WTC11 (cell line): ENCODE measurements around the gene LEMD3. TPM values are rescaled to one million over a fixed set of nuclear protein-coding genes. Genes with fewer than 3 reads are reported as not detected.

Experiments
- ATAC-seq: fragments of 200-7000 bp; cut with Tn5 transposase; 2 replicates; pipeline ENCODE4 v1.10.0; 2021; ENCODE audit warnings: mild to moderate bottlenecking, moderate library complexity
- CTCF ChIA-PET: fragments of 300-600 bp; sonication (Branson Sonifier 250); formaldehyde crosslinking; loops from one replicate; lab custom pipeline; 2021; ENCODE audit warnings: antibody characterized with exemption; lab: Charles Lee
- POLR2A ChIA-PET: fragments of 350-600 bp; sonication (Branson Sonifier 250); formaldehyde crosslinking; loops from one replicate; lab custom pipeline; 2021; ENCODE audit warnings: antibody characterized with exemption; lab: Charles Lee
- DNase-seq: peaks from one replicate; pipeline ENCODE4 v3.0.0; 2021; ENCODE audit warnings: low spot score
- H3K27ac Mint-ChIP-seq: 2 replicates; pipeline ENCODE4 v1.8.0; 2021; ENCODE audit warnings: mixed read lengths
- H3K27me3 Mint-ChIP-seq: 2 replicates; pipeline ENCODE4 v1.8.0; 2021; ENCODE audit warnings: low read depth, mild to moderate bottlenecking, moderate library complexity, mixed read lengths
- H3K36me3 Mint-ChIP-seq: 2 replicates; pipeline ENCODE4 v1.8.0; 2021; ENCODE audit warnings: mixed read lengths
- H3K4me1 Mint-ChIP-seq: 2 replicates; pipeline ENCODE4 v1.8.0; 2022; ENCODE audit warnings: mixed read lengths
- H3K4me3 Mint-ChIP-seq: 2 replicates; pipeline ENCODE4 v1.8.0; 2021; ENCODE audit warnings: mild to moderate bottlenecking, moderate library complexity, mixed read lengths
- H3K9me3 Mint-ChIP-seq: 2 replicates; pipeline ENCODE4 v1.8.0; 2021; ENCODE audit warnings: mixed read lengths
- AFF4 ChIP-seq: sonication (generic); formaldehyde crosslinking; IDR thresholded peaks from 2 replicates; pipeline ENCODE4 v1.8.1; 2023; ENCODE audit warnings: mild to moderate bottlenecking, missing genetic modification reagents, borderline replicate concordance
- ATF6 ChIP-seq: sonication (generic); formaldehyde crosslinking; IDR thresholded peaks from 2 replicates; pipeline ENCODE4 v1.8.1; 2023; ENCODE audit warnings: mild to moderate bottlenecking, missing genetic modification reagents
- CBFB ChIP-seq: sonication (generic); formaldehyde crosslinking; IDR thresholded peaks from 2 replicates; pipeline ENCODE4 v1.8.1; 2022; ENCODE audit warnings: mild to moderate bottlenecking, low read depth, missing genetic modification reagents
- CREM ChIP-seq: sonication (generic); formaldehyde crosslinking; IDR thresholded peaks from 2 replicates; pipeline ENCODE4 v1.8.1; 2022; ENCODE audit warnings: mild to moderate bottlenecking, missing genetic modification reagents, moderate library complexity
- CTCF ChIP-seq: fragments of 200-600 bp; IDR thresholded peaks from 2 replicates; pipeline ENCODE4 v1.8.0; 2022; ENCODE audit warnings: antibody characterized with exemption
- FOXK1 ChIP-seq: sonication (generic); formaldehyde crosslinking; IDR thresholded peaks from 2 replicates; pipeline ENCODE4 v1.8.0; 2022; ENCODE audit warnings: mild to moderate bottlenecking, moderate library complexity, missing genetic modification reagents
- MLX ChIP-seq: sonication (generic); formaldehyde crosslinking; IDR thresholded peaks from 2 replicates; pipeline ENCODE4 v1.8.1; 2023; ENCODE audit warnings: mild to moderate bottlenecking, missing genetic modification reagents, moderate library complexity
- NR1H2 ChIP-seq: sonication (generic); formaldehyde crosslinking; IDR thresholded peaks from 2 replicates; pipeline ENCODE4 v1.9.0; 2021; ENCODE audit warnings: mild to moderate bottlenecking, moderate library complexity, missing genetic modification reagents
- OVOL2 ChIP-seq: fragments of 250-450 bp; sonication (Bioruptor Pico); IDR thresholded peaks from 2 replicates; pipeline ENCODE4 v1.9.0; 2021; ENCODE audit warnings: mild to moderate bottlenecking, borderline replicate concordance
- PREB ChIP-seq: sonication (generic); formaldehyde crosslinking; IDR thresholded peaks from 2 replicates; pipeline ENCODE4 v1.8.1; 2022; ENCODE audit warnings: mild to moderate bottlenecking, missing genetic modification reagents, moderate library complexity, borderline replicate concordance
- PRRX2 ChIP-seq: fragments of 250-450 bp; sonication (Bioruptor Pico); IDR thresholded peaks from 2 replicates; pipeline ENCODE4 v1.8.0; 2021; ENCODE audit warnings: mild to moderate bottlenecking
- RORB ChIP-seq: fragments of 250-450 bp; sonication (Bioruptor Pico); IDR thresholded peaks from 2 replicates; pipeline ENCODE4 v1.9.0; 2021; ENCODE audit warnings: mild to moderate bottlenecking
- SMAD4 ChIP-seq: sonication (generic); formaldehyde crosslinking; IDR thresholded peaks from 2 replicates; pipeline ENCODE4 v1.8.0; 2022; ENCODE audit warnings: mild to moderate bottlenecking, missing genetic modification reagents
- TP53 ChIP-seq: sonication (generic); formaldehyde crosslinking; IDR thresholded peaks from 2 replicates; pipeline ENCODE4 v1.8.1; 2023; ENCODE audit warnings: mild to moderate bottlenecking, missing genetic modification reagents
- ZNF219 ChIP-seq: sonication (generic); formaldehyde crosslinking; IDR thresholded peaks from 2 replicates; pipeline ENCODE4 v1.8.0; 2023; ENCODE audit warnings: missing genetic modification reagents, mild to moderate bottlenecking, borderline replicate concordance
- ZNF263 ChIP-seq: sonication (generic); formaldehyde crosslinking; IDR thresholded peaks from 2 replicates; pipeline ENCODE4 v1.8.1; 2022; ENCODE audit warnings: low read depth, mild to moderate bottlenecking, moderate library complexity, missing genetic modification reagents
- ZNF281 ChIP-seq: sonication (generic); formaldehyde crosslinking; IDR thresholded peaks from 2 replicates; pipeline ENCODE4 v1.8.0; 2023; ENCODE audit warnings: mild to moderate bottlenecking, missing genetic modification reagents
- ZNF317 ChIP-seq: sonication (generic); formaldehyde crosslinking; IDR thresholded peaks from 2 replicates; pipeline ENCODE4 v1.8.1; 2023; ENCODE audit warnings: low read depth, mild to moderate bottlenecking, moderate library complexity, missing genetic modification reagents, borderline replicate concordance
- ZNF416 ChIP-seq: fragments of 250-450 bp; sonication (Bioruptor Pico); IDR thresholded peaks from 2 replicates; pipeline ENCODE4 v1.9.0; 2021; ENCODE audit warnings: mild to moderate bottlenecking, inconsistent platforms
- total RNA-seq: library from RNA; stranded (reverse); gene quantifications from 3 replicates; pipeline ENCODE4 v1.2.3, GENCODE V29; 2021

LEMD3 gene
- total RNA-seq, 1 experiment from 2014 or later, result 31.3 TPM

GRCh38 chr12:65187665-65188064 lies 18.3 kb downstream of the LEMD3 start (continued):
- TF ChIP-seq RORB (CRISPR knock-in tag) (no peak), ZNF317 (CRISPR knock-in tag) (no peak), CBFB (CRISPR knock-in tag) (no peak), ZNF416 (CRISPR knock-in tag) (no peak), FOXK1 (CRISPR knock-in tag) (no peak), MLX (CRISPR knock-in tag) (no peak)

GRCh38 chr12:65188179-65188701 lies 18.9 kb downstream of the LEMD3 start:
- H3K4me1 Mint-ChIP-seq, result peaks cover 26% of the 10 kb centered on the region
- no peak for TF ChIP-seq ATF6 (CRISPR knock-in tag)
- H3K27ac Mint-ChIP-seq, result peak overlapping the region; percentile 34; the same call in 1 of the 2 replicates
- CTCF ChIA-PET, result no interaction called here
- no peaks in the 10 kb centered on the region for H3K27me3 Mint-ChIP-seq
- no peaks in the 10 kb centered on the region for H3K36me3 Mint-ChIP-seq
- no peak for ATAC-seq
- no peaks in the 10 kb centered on the region for H3K9me3 Mint-ChIP-seq
- H3K4me3 Mint-ChIP-seq, result no peak overlapping the region
- POLR2A ChIA-PET, result no interaction called here
- DNase-seq, result no peak

GRCh38 chr12:65189028-65189718 lies 19.8 kb downstream of the LEMD3 start:
- no peaks in the 10 kb centered on the region for H3K27me3 Mint-ChIP-seq
- POLR2A ChIA-PET, result no interaction called here
- DNase-seq (no peak), ATAC-seq (no peak)
- TF ChIP-seq ZNF263 (CRISPR knock-in tag) (no peak), NR1H2 (CRISPR knock-in tag) (no peak), ZNF219 (CRISPR knock-in tag) (no peak), CTCF (no peak), ZNF281 (CRISPR knock-in tag) (no peak), CREM (no peak), AFF4 (CRISPR knock-in tag) (no peak), OVOL2 (CRISPR knock-in tag) (no peak), TP53 (no peak), PREB (no peak), SMAD4 (CRISPR knock-in tag) (no peak), MLX (CRISPR knock-in tag) (no peak), ZNF416 (CRISPR knock-in tag) (no peak), PRRX2 (CRISPR knock-in tag) (no peak)
- CTCF ChIA-PET, result no interaction called here
- no peak overlapping the region for H3K27ac Mint-ChIP-seq
- H3K4me1 Mint-ChIP-seq, result peaks cover 32% of the 10 kb centered on the region
- no peak overlapping the region for H3K4me3 Mint-ChIP-seq
- H3K36me3 Mint-ChIP-seq, result no peaks in the 10 kb centered on the region
- no peaks in the 10 kb centered on the region for H3K9me3 Mint-ChIP-seq
